Measurements from ENCODE around the gene FHAD1. TPM values are rescaled to one million over a fixed set of nuclear protein-coding genes. Genes with fewer than 3 reads are reported as not detected.

FHAD1 gene
- polyA plus RNA-seq, 1 of the 3 experiments (the other 2 are of a cell fraction): 0.48 TPM

DNA sequence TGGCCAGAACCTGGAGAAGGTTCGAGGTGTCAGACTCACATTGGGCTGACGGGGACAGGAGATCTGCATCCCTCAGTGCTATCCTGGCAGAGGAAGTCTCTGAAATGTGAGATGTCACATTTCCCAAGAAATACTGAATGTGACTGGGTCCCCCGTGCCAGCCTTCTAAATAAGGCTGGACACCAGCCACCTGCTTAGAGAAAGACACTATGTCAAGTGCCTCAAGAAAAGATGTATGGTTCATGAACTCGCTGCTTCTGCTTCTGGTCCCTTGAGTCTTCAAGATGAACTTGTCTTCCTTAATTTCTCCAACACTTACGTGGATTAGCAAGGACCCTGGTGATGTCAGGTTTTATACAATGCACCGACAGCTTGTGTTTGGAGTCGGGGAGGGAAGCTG, 42.1 kb upstream of the FHAD1 start:
- Histone ChIP-seq H3K27ac (ENCODE audit: low read depth in 2 of 2, low read length in 1 of 2) (no peak overlapping the region; a peak in 1 of 4 replicates), H3K9me3 (no peaks in the 10 kb centered on the region), H3K4me3 (ENCODE audit: low read depth in 2 of 2, low read length in 1 of 2) (no peak overlapping the region), H3F3A (replicated peaks; ENCODE audit: insufficient read depth) (peaks cover 5% of the 10 kb centered on the region), H3K9ac (no peak overlapping the region), H3K9me2 (no peaks in the 10 kb centered on the region), H3K36me3 (replicated peaks in 1 of 2; ENCODE audit: control insufficient read depth in 1 of 2, insufficient read depth in 2 of 2, low read length in 1 of 2) (no peaks in the 10 kb centered on the region), H2AFZ (ENCODE audit: low read depth) (no peak overlapping the region), H3K4me2 (no peak overlapping the region), H4K20me1 (ENCODE audit: insufficient read depth) (peaks cover 5% of the 10 kb centered on the region; the same call in 1 of the 2 replicates), H3K27me3 (ENCODE audit: insufficient read depth) (no peaks in the 10 kb centered on the region), H3K79me2 (ENCODE audit: insufficient read depth) (no peaks in the 10 kb centered on the region), H3K4me1 (ENCODE audit: control insufficient read depth in 1 of 2, insufficient read depth in 2 of 2, low read depth in 1 of 2, low read length in 1 of 2) (peaks cover 17 to 56% of the 10 kb centered on the region in 2 experiments)
- no peak for TF ChIP-seq TCF12 (IDR thresholded peaks at IDR 0.05)
- TF ChIP-seq POLR2AphosphoS5 (IDR thresholded peaks at IDR 0.05; ENCODE audit: low read depth, low read length): no peak
- TF ChIP-seq FOXM1 (IDR thresholded peaks at IDR 0.05; ENCODE audit: low read depth): no peak
- TF ChIP-seq, protein P1, sequence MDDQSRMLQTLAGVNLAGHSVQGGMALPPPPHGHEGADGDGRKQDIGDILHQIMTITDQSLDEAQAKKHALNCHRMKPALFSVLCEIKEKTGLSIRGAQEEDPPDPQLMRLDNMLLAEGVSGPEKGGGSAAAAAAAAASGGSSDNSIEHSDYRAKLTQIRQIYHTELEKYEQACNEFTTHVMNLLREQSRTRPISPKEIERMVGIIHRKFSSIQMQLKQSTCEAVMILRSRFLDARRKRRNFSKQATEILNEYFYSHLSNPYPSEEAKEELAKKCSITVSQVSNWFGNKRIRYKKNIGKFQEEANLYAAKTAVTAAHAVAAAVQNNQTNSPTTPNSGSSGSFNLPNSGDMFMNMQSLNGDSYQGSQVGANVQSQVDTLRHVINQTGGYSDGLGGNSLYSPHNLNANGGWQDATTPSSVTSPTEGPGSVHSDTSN (IDR thresholded peaks at IDR 0.05): no peak
- TF ChIP-seq, protein P2, sequence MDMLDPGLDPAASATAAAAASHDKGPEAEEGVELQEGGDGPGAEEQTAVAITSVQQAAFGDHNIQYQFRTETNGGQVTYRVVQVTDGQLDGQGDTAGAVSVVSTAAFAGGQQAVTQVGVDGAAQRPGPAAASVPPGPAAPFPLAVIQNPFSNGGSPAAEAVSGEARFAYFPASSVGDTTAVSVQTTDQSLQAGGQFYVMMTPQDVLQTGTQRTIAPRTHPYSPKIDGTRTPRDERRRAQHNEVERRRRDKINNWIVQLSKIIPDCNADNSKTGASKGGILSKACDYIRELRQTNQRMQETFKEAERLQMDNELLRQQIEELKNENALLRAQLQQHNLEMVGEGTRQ (IDR thresholded peaks at IDR 0.05; ENCODE audit: borderline replicate concordance, low read depth, low read length): no peak
- TF ChIP-seq RAD21 (IDR thresholded peaks at IDR 0.05; ENCODE audit: low read length): no peak
- TF ChIP-seq MEF2A (IDR thresholded peaks at IDR 0.05; ENCODE audit: borderline replicate concordance, low read depth): no peak
- TF ChIP-seq, protein P3, sequence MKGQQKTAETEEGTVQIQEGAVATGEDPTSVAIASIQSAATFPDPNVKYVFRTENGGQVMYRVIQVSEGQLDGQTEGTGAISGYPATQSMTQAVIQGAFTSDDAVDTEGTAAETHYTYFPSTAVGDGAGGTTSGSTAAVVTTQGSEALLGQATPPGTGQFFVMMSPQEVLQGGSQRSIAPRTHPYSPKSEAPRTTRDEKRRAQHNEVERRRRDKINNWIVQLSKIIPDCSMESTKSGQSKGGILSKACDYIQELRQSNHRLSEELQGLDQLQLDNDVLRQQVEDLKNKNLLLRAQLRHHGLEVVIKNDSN (IDR thresholded peaks at IDR 0.05; ENCODE audit: borderline replicate concordance, low read depth): no peak
- no peak for TF ChIP-seq MXI1 (IDR thresholded peaks at IDR 0.05; ENCODE audit: low read depth, low read length)
- TF ChIP-seq CHD2 (IDR thresholded peaks at IDR 0.05; ENCODE audit: low read length, partially characterized antibody): no peak
- no peak for TF ChIP-seq SMC3 (IDR thresholded peaks at IDR 0.05; ENCODE audit: low read depth, low read length)
- TF ChIP-seq JUND (IDR thresholded peaks at IDR 0.05): no peak
- no peak for TF ChIP-seq YY1 (IDR thresholded peaks at IDR 0.05; ENCODE audit: low read depth)
- no peak for TF ChIP-seq GATA2 (CRISPR knock-in tag; IDR thresholded peaks at IDR 0.05)
- TF ChIP-seq, protein P4, sequence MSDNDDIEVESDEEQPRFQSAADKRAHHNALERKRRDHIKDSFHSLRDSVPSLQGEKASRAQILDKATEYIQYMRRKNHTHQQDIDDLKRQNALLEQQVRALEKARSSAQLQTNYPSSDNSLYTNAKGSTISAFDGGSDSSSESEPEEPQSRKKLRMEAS (IDR thresholded peaks at IDR 0.05; ENCODE audit: low read depth): no peak
- TF ChIP-seq RFX5 (IDR thresholded peaks at IDR 0.05; ENCODE audit: low read length): no peak
- TF ChIP-seq NFIC (IDR thresholded peaks at IDR 0.05; ENCODE audit: borderline replicate concordance): no peak
- no peak for TF ChIP-seq NRF1 (IDR thresholded peaks at IDR 0.05; ENCODE audit: low read depth, low read length)
- TF ChIP-seq FOSL2 (IDR thresholded peaks at IDR 0.05; ENCODE audit: borderline replicate concordance, low read depth): no peak
- 100% methylated on average over 7 of the region's 7 CpGs for WGBS (ENCODE audit: low lambda C conversion rate)
- POLR2A ChIA-PET: no interaction called here
- CTCF ChIA-PET: interaction anchor here (0.9 to 5.0 kb wide), 7 partner anchors 16 to 99 kb away, joined by 3 to 37 read pairs (median 4); partner anchors contain the start of gene TMEM51
- no peak for DNase-seq

Data from SK-N-SH (cell line).